Measurements from ENCODE around the gene CCDC12.

CCDC12 gene

DNA sequence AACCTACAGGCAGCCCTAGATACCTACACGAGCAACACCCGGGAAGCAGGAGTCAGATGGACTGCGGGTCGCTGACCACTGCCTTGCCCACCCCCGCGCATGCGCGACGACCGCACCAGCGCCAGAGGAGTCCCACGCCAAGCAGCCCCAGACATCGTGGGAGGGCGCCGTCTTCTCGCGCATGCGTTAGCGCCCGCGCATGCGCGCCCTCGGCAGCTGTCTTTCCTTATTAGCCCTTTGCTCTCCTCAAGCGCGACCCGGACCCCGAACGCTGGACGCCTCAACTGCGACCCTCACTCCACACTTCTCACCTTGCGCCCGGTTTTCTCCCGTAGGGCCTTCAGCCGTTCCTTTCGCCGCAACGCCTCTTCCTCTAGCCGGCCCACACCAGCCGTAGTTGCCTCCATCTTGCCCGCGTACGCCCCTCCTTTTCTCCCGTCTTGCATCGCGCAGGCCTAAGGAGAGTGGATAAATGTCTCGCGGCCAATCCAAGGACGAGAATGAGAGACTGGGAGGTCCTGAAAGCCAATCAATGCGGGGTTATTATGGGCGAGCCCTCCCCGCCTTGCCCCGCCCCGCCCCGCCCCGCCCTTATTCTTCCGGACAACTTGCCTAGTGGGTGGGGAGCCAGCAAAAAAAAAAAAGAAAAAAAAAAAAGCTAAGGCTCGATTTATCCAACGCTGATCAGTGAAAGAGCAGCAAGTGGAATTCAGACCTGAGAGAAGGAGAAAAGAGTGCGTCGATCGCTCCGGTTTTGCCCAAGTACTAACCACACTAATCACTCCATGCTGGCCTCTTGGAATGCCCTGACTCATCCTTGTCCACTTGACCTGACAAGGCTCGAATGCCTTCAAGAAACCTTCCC lies at the start of gene CCDC12:
TSS of gene CCDC12 (minus strand) at position 420 of the 865 bp plus-strand sequence. CDS start at position 407, 13 bp downstream.
- DNase-seq (ENCODE audit: low read depth in 2 of 2), result peak; percentile 85 to 88

DNA sequence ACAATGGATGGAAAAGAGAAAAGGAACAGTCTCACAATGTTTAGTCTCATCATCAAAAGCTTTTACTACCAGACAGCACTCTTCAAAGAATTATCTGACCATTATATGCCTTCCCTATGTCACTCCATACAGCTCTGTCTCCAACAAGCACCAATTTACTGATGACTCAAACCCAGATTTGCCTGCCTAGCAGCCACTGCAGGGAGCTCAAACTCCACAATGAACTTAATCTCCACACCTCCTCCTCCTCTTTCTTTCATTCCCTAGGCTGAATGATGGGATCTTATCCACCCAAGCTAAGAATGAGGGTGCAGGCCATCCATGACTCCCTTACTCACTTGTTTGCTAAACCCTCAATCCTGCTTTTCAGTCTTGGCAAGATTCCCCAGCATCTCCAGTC lies 48.4 kb upstream of the CCDC12 start:
- DNase-seq (ENCODE audit: low read depth in 2 of 2), result no peak

DNA sequence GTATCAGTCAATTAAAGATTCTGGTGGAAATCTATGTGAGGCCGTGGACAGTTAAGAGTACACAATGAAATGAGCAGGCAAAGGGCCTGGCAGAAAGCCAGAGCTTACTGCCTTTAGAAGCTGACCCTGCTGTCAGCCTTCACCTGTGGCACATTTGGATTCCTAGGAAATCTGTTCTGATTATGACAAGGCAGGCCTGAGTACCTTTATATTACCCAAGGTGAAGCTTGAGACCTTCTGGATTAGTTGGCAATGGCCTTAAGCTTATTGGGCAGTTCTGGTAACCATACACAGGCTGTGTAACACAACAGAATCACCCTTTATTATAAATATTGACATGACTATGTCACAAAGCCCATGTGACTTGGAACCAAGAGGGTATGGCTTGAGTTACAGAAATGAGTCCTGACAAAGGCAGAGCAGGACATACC lies 46.1 kb upstream of the CCDC12 start:
- no peak for DNase-seq (ENCODE audit: low read depth in 2 of 2)

DNA sequence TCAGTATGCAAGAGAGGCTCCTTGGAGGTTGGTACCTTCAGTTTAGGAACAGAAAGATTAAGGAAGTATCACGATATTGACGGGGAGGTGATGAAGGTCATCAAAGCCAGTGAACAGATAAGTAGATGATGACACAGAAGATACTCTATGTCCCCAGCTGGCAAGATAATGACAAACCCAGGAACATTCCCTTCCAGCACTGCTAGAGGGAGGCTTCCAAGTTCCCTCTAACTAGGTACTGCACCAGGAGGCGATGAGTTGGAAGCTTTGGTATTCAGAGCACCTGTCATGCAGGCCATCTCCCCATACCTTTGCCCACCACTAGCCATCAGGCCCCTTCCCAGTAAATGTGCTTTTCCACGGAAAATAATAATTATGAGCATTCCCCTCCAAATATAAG lies 43.8 kb upstream of the CCDC12 start:
- no peak for DNase-seq (ENCODE audit: low read depth in 2 of 2)

DNA sequence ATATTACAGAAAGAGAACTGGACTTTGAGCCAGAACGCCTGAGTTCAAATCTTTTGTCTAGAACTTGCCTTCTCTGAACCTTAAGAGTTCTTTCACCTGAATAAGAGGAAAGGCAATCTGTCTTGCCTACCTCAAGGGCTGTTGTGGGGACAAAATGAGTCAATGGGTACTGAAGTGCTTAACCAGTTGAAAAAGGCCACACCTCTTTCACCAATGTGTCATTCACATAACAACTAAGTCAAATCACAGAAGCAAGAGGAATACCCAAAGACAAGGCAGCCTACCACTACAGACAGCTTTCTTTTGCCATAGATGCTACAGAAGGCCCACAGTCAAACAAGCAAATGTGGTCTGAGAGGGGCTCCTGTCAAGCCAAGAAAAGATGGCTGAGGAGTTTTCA lies 42.7 kb upstream of the CCDC12 start:
- DNase-seq (ENCODE audit: low read depth in 2 of 2), result peak in 1 of 2 donors; percentile 31

DNA sequence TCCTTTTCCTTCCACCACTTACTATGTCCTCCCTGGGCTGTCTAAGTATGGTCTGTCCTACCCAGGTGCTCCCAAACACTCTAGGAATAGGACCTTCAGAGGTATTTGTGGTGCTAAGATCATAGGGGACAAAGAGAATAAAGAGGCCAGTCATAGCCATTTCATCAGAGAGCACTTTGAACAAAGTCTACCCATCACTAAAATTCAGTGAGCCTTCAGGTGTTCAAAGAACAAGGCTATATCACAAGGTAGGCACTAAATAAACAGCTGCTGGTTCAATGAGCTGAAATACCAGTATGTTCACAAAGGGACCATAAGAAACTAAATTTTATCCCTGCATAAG lies 41.7 kb upstream of the CCDC12 start:
- no peak for DNase-seq (ENCODE audit: low read depth in 2 of 2)

DNA sequence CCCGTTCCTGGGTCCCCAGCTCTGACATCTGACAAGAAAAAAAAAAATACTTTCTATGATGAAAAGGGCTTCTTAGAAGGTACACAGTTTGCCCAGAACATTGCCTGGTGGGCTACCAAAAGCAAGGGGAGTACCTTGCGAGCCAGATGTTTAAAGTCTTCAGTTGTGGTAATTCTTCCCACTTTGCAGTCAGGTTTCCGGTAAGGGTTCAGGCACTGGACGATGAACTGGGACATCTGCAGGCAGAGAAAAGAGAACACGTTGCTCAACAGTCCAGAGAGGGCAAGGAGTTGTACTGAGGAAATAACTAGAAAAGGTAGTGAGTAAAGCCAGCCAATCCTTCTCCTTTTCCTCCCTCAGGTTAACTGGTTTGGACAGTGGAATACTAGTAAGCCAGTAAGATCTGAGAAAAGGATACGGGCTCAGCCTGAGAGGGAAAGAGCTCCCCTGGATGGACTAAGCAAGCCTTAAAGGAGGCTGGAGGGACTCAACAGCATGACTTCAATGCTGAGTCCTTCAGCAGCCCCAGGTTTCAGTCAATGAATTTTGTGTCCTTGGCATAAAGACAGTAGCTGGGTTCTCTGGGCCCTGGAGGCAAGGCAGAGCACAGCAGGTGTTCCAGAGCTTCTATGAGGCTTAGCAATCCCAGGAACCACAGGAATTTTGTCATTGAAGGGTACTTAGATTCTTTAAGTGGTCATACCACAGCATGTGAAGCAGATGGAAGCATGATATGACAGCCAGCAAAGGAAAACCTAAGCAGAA lies 41.1 kb upstream of the CCDC12 start:
- no peak for DNase-seq (ENCODE audit: low read depth in 2 of 2)

DNA sequence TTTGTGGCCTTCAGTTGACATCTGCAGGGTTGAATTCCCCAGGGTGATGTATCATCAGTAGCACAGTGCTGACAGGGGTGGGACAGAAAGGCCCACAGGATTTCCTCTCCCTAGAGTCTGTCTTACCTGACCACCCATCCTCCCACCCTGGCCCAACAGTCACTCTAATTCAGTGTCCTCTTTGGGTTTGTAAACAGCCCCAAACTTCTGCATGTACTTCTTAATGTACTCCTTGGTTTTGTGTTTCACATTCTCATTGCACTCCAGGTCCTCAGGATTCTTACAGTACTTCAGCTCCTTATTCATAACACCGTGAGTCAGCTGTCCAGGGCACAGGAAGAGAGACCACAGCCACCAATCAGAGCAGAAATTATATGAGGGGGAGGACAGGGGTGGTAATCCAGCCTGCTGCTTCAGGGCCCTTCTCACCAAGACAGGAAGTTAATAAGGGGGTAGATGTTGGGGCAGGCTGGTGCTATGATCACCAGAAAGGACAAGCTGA lies 40.4 kb upstream of the CCDC12 start:
- peak in 1 of 2 donors; percentile 36 for DNase-seq (ENCODE audit: low read depth in 2 of 2)

DNA sequence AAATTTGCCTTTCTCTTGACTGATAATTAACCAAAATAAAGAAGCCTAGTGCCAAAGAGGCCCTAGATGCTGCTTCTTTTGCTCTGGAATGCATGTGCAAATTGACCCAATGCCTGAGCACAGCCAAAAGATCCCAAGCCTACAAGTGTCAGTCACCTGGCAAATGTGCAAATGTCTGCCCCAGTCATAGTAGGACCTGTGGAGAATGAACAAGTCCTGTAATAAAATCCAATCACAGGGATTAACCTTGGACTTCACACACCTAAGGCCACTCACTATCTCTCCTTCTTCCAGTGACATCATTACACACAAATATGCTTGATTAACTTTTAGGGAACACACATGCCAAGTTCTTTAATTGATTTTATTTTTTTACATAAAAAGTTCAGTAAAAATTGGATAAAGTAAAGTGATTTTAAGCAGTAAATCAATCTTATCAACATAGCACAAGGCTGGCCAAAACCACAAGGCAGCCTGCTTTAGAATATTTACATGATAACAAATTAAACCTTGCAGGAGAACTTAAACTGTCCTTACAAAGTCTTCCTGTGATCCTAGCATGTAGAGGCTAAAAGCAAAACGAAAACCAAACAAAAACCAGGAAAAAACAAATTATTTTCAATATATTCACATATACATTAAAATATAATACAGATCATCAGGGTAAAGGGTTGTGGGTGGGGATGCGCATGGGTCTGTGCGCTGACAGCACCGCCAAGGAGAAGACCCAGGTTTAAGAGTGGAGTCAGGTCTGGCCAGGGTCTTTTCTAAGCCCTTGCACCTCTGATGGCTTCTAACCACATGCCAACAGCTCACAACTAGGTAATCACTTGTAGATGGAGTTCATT lies 39.8 kb upstream of the CCDC12 start:
- no peak for DNase-seq (ENCODE audit: low read depth in 2 of 2)

DNA sequence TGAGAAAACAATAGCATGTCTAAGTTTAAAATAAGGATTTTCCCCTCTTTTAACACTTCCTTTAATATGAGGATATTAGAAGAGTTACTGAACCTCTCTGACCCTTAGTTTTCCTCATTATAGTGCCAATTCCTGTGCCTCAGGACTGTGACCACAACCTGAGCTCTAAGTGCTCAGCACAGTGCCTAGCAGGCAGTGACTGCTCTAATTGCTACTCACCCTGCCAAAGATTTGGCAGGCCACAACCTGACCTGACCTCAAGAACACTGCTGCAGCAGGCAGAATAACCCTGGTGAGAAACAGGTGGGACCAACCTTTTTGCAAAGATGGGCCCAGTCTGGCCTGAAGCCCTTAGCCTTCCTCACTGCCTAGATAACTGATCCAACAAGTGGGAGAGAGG lies 38.6 kb upstream of the CCDC12 start:
- no peak for DNase-seq (ENCODE audit: low read depth in 2 of 2)

DNA sequence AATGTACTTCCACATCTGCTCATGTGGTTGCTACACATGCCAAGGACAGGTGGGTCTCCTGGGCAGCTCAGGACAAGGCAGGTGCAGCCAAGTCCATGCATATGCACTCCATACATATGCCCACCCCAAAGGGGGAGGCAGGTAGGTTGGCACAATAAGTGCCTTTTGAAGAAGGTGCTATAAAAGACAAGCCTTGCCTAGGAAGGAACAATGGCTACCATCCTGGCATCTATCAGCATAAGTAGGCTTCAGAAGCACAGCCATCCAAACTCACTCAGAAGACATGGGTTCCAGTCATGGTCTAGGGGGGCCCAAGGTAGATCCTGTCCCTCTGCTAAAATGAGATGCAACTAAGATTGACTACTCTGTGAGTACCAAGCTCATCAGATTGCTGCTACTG lies 37.5 kb upstream of the CCDC12 start:
- no peak for DNase-seq (ENCODE audit: low read depth in 2 of 2)

DNA sequence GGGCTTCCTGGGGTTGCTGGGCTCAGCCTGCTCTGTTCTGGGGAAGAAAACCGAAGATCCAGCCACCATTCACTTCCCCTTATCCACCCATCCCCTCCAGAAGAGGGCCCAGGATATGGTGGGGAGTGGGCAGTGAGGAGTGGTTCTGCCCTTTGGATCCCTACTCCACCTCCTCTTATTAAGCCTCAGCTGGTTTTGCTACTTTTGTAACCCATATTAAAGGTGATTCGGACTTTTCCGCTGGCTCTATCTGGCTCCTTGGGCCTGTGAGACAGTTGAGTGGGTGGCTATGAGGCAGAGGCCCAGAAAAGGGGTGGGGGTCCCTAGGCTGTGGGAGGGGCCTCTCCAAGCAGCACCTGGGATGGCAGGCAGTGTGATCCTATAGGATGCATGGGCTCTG lies 36.7 kb upstream of the CCDC12 start:
- DNase-seq (ENCODE audit: low read depth in 2 of 2), result no peak

DNA sequence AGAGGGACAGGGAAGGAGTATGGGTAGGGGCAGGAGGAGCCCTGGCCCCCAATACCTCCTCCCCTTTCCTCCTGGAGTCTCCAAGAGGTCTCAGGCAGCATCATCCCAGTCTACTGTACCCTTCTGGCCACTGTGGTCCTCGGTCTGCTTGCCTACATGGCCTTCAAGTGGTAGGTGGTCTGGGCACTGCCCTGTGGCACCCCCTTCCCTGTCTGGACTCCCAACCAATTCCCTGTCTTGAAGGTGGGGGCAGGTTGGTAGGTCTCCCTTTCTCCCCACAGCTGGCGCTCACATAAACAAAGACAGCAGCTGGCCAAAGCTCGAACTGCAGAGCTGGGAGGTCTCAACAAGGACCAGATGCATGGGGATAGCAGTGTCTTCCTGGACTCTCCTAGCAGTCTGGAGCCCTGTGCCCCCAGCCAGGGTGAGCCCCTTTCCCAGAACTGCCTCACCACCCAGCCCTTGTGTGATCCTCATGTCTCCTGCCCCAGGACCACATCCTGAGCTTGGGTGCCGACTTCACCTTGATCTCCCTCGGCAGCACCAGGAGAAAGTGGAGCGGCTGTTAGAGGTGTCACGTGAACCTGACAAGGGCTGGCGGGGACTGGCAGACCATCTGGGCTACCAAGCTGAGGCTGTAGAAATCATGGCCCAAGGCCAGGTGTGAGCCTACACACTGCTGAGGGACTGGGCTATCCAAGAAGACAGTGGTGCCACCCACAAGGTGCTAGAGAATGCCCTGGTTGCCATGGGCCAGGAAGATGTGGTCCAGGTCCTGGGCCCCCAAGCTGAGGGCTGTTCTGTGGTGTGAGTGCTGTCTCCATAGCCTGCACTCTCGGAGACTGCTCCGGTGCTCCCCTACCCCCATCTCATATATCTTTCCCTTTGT lies 36.0 kb upstream of the CCDC12 start:
- DNase-seq (ENCODE audit: low read depth in 2 of 2), result no peak

DNA sequence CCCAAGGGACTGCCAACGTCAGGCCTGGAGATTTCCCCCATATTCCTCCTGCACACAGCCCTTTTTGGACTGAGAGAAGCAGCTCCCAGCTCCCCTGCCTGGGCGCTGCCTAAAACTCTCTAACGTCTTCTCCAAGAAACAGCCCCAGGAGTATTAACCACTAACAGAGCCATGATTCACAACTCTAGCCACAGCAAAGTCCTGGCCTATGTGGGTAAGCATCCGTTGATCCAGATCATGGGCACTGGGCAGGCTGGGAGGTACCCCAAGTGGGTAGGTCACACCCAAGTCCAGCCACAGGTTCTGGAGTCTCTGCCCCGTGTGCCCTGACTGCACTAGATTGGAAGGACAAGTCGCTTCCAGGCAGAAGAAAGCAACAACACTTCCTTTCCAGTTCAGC lies 34.8 kb upstream of the CCDC12 start:
- DNase-seq (ENCODE audit: low read depth in 2 of 2), result no peak

DNA sequence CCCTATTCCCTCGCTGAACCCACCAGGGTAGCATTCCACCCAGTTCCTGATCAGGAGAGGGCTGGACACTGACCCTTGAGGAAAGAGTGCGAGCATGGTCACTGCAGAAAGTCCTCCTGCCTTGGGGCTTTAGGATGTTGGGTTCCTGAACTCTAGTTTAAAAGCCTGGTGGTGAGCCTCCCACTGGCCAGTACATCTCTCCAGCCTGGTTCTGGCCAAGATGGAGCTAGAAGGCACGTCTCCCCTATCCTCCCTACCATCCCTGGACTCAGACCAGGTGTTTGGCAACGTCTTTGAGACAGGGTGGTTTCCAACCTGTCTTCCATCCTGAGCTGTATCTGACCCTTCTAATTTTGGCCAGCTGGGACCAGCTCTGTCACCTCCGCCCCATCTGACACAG lies 34.4 kb upstream of the CCDC12 start:
- no peak for DNase-seq (ENCODE audit: low read depth in 2 of 2)

DNA sequence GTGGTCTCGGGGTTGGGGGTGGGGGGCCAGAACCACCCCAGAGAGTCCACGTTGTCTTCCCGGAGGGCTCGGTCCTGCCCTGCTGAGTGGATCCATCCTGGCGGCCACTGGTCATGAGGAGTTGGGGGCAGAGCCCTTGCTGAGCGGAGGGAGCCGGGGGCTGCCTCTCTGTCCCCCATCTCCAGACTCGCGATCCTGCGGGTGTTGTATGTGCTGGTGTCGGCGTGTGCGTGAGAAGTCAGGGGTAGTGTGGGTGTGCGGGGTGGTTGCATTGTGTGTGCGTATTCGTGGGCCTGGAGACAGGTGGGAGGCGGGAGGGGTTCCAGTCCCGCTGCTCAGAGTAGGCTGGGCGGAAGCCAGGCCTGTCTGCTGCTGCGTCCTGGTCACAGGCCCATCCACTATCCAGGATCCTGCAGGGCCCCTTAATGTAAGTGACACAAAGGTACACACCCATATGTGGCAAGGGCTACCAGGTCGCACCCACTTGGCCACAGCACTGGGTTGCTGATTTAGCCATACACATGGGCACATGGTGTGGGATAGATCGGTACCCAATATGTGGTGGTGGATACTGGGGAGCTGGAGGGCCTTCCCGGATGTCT lies 33.7 kb upstream of the CCDC12 start:
- no peak for DNase-seq (ENCODE audit: low read depth in 2 of 2)

DNA sequence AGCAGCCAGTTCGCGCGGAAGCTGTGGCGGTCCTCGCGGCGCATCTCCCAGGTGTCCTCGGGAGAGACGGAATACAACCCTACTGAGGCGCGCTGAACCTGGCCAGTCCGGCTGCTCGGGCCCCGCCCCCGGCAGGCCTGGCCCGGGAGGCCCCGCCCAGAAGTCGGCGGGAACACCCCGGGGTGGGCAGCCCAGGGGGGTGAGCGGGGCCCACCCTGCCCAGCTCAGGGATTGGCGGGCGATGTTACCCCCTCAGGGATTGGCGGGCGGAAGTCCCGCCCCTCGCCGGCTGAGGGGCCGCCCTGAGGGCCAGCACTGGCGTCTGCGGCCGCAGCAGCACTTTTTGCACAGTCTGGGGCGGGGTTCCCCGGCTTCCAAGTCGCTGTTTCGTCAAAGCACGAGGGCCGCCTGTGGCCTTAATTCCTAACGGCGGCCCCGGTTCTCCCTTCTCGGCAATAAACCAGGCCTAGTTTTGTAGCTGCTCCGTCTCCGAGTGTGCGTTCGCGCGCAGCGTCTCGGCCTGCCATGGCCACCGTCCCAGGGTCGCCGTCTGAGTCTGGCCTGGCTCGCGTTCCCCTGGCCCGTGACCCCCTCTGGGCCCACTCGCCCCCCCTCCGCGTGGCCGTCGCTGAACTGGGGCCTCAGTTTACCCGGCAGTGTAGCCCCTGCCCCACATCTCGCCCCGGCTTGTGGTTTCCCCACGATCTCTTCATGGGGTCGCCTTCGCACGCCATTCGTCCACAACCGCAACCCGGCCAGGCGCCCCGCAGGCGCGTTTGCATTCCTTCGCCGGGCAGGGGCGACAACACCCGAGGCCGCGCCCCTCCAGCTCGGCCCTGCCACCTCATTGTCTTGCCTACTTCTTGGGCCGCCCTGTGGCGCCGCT lies 32.9 kb upstream of the CCDC12 start:
- DNase-seq (ENCODE audit: low read depth in 2 of 2), result peak; percentile 81 to 84

DNA sequence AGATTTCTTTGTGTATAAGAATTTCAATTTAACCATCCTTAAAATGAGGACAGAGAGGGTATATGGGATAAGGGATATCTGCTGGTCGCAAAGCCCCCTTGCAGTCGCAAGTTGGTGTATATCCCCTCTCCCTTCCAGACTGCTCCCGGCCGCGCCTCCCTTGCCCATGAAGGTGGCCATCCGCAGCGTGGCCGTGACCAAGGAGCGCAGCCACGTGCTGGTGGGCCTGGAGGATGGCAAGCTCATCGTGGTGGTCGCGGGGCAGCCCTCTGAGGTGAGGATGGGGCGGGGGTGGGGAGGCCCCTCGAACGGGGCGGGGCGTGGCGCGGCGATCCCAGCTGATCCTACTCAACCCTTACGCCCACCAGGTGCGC lies 32.3 kb upstream of the CCDC12 start:
- DNase-seq (ENCODE audit: low read depth in 2 of 2), result no peak

DNA sequence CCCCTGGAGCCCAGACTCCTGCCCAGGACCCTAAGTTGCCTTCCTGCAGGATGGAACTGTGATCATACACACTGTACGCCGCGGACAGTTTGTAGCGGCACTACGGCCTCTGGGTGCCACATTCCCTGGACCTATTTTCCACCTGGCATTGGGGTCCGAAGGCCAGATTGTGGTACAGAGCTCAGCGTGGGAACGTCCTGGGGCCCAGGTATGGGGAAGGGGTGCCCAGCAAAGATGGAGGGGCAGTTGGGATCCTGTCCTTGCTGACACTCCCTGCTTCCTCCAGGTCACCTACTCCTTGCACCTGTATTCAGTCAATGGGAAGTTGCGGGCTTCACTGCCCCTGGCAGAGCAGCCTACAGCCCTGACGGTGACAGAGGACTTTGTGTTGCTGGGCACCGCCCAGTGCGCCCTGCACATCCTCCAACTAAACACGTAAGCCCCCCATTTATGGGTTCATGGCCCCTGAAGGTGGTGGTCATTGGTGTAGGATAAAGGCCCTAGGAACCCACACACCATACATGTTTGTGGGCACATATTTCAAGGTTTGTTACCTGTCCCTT lies 31.8 kb upstream of the CCDC12 start:
- DNase-seq (ENCODE audit: low read depth in 2 of 2), result no peak

Measured in stimulated activated CD8-positive, alpha-beta memory T cell treated with anti-CD3 and anti-CD28 coated beads, Interleukin-15, amount 100 ng/mL, for 48 hours (primary cell).